ENCODE results near the gene LAGE3. TPM values are rescaled to one million over a fixed set of nuclear protein-coding genes. Genes with fewer than 3 reads are reported as not detected.

LAGE3 gene
- total RNA-seq, 1 experiment from 2014 or later, result 175 TPM

- BruUV-seq (replicated peaks), result no TSS peak
- in situ Hi-C loops (cut with HindIII; ENCODE audit: low pct_unique_long_range_greater_than_20kb, low sequenced_read_pairs), result no loop called here
- Histone ChIP-seq H3K9me3 (ENCODE audit: control insufficient read depth, insufficient read depth, low read depth, low read length) (no peaks in the 10 kb centered on the region), H3K36me3 (ENCODE audit: control insufficient read depth, insufficient read depth, low read length) (no peaks in the 10 kb centered on the region), H3K4me1 (ENCODE audit: control insufficient read depth, insufficient read depth, low read length) (peaks cover 31% of the 10 kb centered on the region), H3K27ac (ENCODE audit: low read length) (peak overlapping the region; percentile 86), H3K27me3 (ENCODE audit: control insufficient read depth, insufficient read depth, low read length) (no peaks in the 10 kb centered on the region), H3K4me3 (ENCODE audit: low read depth in 2 of 2, low read length in 2 of 2) (peak overlapping the region in 1 of 2 experiments; percentile 60; a peak in 1 of 4 replicates)
- DNase-seq (ENCODE audit: low read depth, low spot score), result no peak
- CTCF ChIA-PET, result no interaction called here
- intact Hi-C loops (cut with micrococcal nuclease; ENCODE audit: unreplicated experiment), result no loop called here
- no peak for ATAC-seq
- no peak for TF ChIP-seq POLR2AphosphoS5 (IDR thresholded peaks at IDR 0.05; ENCODE audit: low read depth, low read length)
- TF ChIP-seq TCF7L2 (IDR thresholded peaks at IDR 0.05; ENCODE audit: low read depth, low read length), result no peak
- no peak for TF ChIP-seq SIN3A (IDR thresholded peaks at IDR 0.05; ENCODE audit: borderline replicate concordance, insufficient read depth, low read depth, low read length)
- TF ChIP-seq REST (IDR thresholded peaks at IDR 0.05; ENCODE audit: insufficient read depth in 1 of 2, low read depth in 2 of 2, low read length in 1 of 2), result no peak
- TF ChIP-seq CTCF (IDR thresholded peaks at IDR 0.05), result no peak
- POLR2A ChIA-PET, result no interaction called here
Measured at GRCh38 chrX:154487518-154488290, 8.6 kb upstream of the LAGE3 start.

GRCh38 chrX:154486396-154487207 lies 7.5 kb upstream of the LAGE3 start, which contains the start of gene UBL4A:
Gene UBL4A (minus strand): TSS chrX:154486615. CDS start chrX:154486584, 31 bp downstream.
- H3K36me3 ChIP-seq (ENCODE audit: control insufficient read depth, insufficient read depth, low read length), result no peaks in the 10 kb centered on the region
- ATAC-seq (peak; percentile 51), DNase-seq (ENCODE audit: low read depth, low spot score) (no peak)
- CTCF ChIA-PET, result no interaction called here
- intact Hi-C loops (cut with micrococcal nuclease; ENCODE audit: unreplicated experiment), result no loop called here
- peak within 1 kb of the TSS; percentile 63 to 71 for H3K4me3 ChIP-seq (ENCODE audit: low read depth in 2 of 2, low read length in 2 of 2)
- peaks cover 31% of the 10 kb centered on the region for H3K4me1 ChIP-seq (ENCODE audit: control insufficient read depth, insufficient read depth, low read length)
- in situ Hi-C loops (cut with HindIII; ENCODE audit: low pct_unique_long_range_greater_than_20kb, low sequenced_read_pairs), result no loop called here
- no TSS peak for BruUV-seq (replicated peaks)
- no peaks in the 10 kb centered on the region for H3K27me3 ChIP-seq (ENCODE audit: control insufficient read depth, insufficient read depth, low read length)
- POLR2A ChIA-PET, result no interaction called here
- H3K9me3 ChIP-seq (ENCODE audit: control insufficient read depth, insufficient read depth, low read depth, low read length), result no peaks in the 10 kb centered on the region
- TF ChIP-seq POLR2AphosphoS5 (IDR thresholded peaks at IDR 0.05; ENCODE audit: low read depth, low read length) (peak; percentile 66; the same call in 1 of the 2 replicates), REST (IDR thresholded peaks at IDR 0.05; ENCODE audit: insufficient read depth in 1 of 2, low read depth in 2 of 2, low read length in 1 of 2) (no peak), CTCF (IDR thresholded peaks at IDR 0.05) (no peak), SIN3A (IDR thresholded peaks at IDR 0.05; ENCODE audit: borderline replicate concordance, insufficient read depth, low read depth, low read length) (0 out of 2 replicates have a peak, but pooled peaks have one; percentile 4), TCF7L2 (IDR thresholded peaks at IDR 0.05; ENCODE audit: low read depth, low read length) (no peak)
- peak within 1 kb of the TSS; percentile 86 for H3K27ac ChIP-seq (ENCODE audit: low read length)
